Measurements from ENCODE around the gene IQSEC2.

- TF ChIP-seq CTCF (IDR thresholded peaks at IDR 0.05; ENCODE audit: low read length): no peak
- TF ChIP-seq EZH2 (IDR thresholded peaks at IDR 0.05; ENCODE audit: borderline replicate concordance, low read length): no peak
These were observed 19.0 kb downstream of the IQSEC2 start for GRCh38 chrX:53262189-53262917.

Data from OCI-LY1 (cell line).